ENCODE measurements around the gene RPTOR.

DNA sequence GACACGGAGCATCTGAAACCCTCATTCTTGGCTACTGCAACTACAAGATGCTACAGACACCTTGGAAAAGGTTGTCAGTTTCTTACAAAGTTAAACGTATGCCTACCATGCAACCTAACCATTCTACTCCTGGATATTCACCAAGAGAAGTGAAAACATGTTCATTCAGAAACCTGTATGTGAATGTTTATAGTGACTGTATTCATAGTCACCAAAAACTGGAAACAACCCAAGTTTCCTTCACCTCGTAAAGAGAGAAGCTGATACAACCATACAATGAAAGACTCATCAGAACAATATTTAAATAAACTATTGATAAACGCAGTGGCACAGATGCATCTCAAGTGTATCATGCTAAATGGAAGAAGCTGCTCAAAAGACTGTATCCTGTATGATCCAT, 391.6 kb downstream of the RPTOR start:
- TF ChIP-seq CTCF (IDR thresholded peaks at IDR 0.05) (no peak), EP300 (IDR thresholded peaks at IDR 0.05) (no peak), POLR2A (IDR thresholded peaks at IDR 0.05; ENCODE audit: low read depth) (no peak)

All from esophagus muscularis mucosa (tissue), 4 donors.